ENCODE results near the gene DNM1. TPM values are rescaled to one million over a fixed set of nuclear protein-coding genes. Genes with fewer than 3 reads are reported as not detected.

The DNM1 gene
- total and polyA plus RNA-seq, 4 donors, result 1.2 to 23.7 (median 6.1) TPM

DNA sequence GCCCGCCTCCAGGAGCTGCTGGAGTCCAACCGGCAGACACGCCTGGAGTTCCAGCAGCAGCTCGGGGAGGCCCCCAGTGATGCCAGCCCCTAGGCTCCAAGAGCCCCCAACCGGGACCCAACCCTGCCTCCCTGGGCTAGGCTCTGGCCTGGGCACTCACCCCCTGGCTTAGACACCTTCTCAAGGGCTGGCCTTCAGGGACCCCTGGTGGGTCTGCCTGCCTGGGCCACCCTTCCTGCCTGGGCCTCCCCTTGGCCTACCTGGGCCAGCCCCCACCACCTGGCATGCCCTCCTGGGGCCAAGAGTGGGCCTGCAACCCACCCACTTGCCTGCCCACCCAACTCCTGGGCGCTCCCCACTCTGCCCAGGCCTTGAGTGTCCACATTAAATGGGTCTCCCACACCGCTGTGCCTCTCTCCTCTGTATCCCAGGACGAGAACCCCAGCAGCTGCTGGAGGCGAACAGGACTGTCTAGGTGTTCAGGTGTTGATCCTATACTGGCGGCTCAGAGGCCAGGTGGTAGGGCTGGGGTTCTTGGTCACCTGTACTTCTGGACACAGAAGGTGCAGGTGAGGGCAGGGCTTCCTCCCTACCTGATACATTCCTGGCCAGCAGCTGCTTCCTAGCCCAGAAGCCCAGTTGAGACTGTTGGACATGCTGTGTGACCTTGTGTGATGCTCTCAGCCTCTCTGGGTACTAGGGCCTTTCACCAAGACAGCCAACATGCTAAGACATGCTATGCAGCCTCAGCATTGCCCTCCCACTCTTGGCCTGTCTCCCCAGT lies 39.5 kb upstream of the DNM1 start:
- no peak overlapping the region for H3K27ac ChIP-seq (ENCODE audit: low read depth in 1 of 2, low read length in 1 of 2)
- peaks cover 9 to 49% (median 26%) of the 10 kb centered on the region in 4 donors for H3K36me3 ChIP-seq (ENCODE audit: control insufficient read depth in 4 of 4, insufficient read depth in 4 of 4, low read length in 4 of 4)
- no peak overlapping the region for H3K9ac ChIP-seq (ENCODE audit: insufficient read depth in 1 of 2, low read length in 2 of 2)
- TF ChIP-seq, protein P1, sequence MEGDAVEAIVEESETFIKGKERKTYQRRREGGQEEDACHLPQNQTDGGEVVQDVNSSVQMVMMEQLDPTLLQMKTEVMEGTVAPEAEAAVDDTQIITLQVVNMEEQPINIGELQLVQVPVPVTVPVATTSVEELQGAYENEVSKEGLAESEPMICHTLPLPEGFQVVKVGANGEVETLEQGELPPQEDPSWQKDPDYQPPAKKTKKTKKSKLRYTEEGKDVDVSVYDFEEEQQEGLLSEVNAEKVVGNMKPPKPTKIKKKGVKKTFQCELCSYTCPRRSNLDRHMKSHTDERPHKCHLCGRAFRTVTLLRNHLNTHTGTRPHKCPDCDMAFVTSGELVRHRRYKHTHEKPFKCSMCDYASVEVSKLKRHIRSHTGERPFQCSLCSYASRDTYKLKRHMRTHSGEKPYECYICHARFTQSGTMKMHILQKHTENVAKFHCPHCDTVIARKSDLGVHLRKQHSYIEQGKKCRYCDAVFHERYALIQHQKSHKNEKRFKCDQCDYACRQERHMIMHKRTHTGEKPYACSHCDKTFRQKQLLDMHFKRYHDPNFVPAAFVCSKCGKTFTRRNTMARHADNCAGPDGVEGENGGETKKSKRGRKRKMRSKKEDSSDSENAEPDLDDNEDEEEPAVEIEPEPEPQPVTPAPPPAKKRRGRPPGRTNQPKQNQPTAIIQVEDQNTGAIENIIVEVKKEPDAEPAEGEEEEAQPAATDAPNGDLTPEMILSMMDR (IDR thresholded peaks at IDR 0.05; ENCODE audit: control extremely low read depth, extremely low read depth), result no peak
- peaks cover 0 to 16% (median 3%) of the 10 kb centered on the region in 5 donors for H3K4me1 ChIP-seq (ENCODE audit: control insufficient read depth in 5 of 5, insufficient read depth in 5 of 5, low read length in 5 of 5)
- no peaks in the 10 kb centered on the region for H3K9me3 ChIP-seq (ENCODE audit: control insufficient read depth in 4 of 4, insufficient read depth in 3 of 4, low read length in 3 of 4)
- no peak overlapping the region for H3K4me3 ChIP-seq
- WGBS, 2 donors, result 97 to 98% methylated on average over 10 of the region's 10 CpGs
- ATAC-seq (ENCODE audit: insufficient read depth, low FRiP score) (no peak), DNase-seq (no peak)
- H3K27me3 ChIP-seq (ENCODE audit: control insufficient read depth in 3 of 3, insufficient read depth in 3 of 3, low read length in 2 of 3), result no peaks in the 10 kb centered on the region

DNA sequence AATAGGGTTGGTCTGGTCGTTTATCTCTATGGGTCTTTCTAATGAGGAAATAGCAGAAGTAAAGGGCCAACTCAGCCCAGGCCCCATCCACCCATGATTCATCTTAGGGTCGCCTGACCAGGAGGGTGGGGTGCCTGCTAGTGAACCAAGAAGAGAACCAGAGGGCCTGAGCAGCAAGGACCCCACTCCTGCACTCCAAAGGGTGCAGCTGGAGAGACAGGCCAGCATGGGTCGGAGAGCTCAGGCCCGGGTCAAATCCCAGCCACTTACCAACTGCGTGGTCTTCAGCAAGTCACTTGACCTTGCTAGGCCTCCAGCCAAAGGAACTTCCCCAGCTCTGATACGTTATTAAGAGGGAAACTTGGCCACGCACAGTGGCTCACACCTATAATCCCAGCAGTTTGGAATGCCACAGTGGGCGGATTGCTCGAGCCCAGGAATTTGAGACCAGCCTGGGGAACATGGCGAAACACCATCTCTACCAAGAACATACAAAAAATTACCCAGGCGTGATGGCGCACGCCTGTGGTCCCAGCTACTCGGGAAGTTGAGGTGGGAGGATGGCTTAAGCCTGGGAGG lies 38.8 kb upstream of the DNM1 start:
- no peak for DNase-seq
- Histone ChIP-seq H3K4me1 (ENCODE audit: control insufficient read depth in 5 of 5, insufficient read depth in 5 of 5, low read length in 5 of 5) (peaks cover 0 to 14% (median under 1%) of the 10 kb centered on the region in 5 donors), H3K27ac (ENCODE audit: low read depth in 1 of 2, low read length in 1 of 2) (no peak overlapping the region), H3K4me3 (no peak overlapping the region), H3K27me3 (ENCODE audit: control insufficient read depth in 3 of 3, insufficient read depth in 3 of 3, low read length in 2 of 3) (no peaks in the 10 kb centered on the region), H3K9ac (ENCODE audit: insufficient read depth in 1 of 2, low read length in 2 of 2) (no peak overlapping the region), H3K9me3 (ENCODE audit: control insufficient read depth in 4 of 4, insufficient read depth in 3 of 4, low read length in 3 of 4) (no peaks in the 10 kb centered on the region), H3K36me3 (ENCODE audit: control insufficient read depth in 4 of 4, insufficient read depth in 4 of 4, low read length in 4 of 4) (peaks cover 16 to 56% (median 32%) of the 10 kb centered on the region in 4 donors)
- whole genome bisulfite sequencing, 2 donors, result 79 to 81% methylated on average over 14 of the region's 14 CpGs
- TF ChIP-seq, protein P1 (IDR thresholded peaks at IDR 0.05; ENCODE audit: control extremely low read depth, extremely low read depth), result no peak
- no peak for ATAC-seq (ENCODE audit: insufficient read depth, low FRiP score)

DNA sequence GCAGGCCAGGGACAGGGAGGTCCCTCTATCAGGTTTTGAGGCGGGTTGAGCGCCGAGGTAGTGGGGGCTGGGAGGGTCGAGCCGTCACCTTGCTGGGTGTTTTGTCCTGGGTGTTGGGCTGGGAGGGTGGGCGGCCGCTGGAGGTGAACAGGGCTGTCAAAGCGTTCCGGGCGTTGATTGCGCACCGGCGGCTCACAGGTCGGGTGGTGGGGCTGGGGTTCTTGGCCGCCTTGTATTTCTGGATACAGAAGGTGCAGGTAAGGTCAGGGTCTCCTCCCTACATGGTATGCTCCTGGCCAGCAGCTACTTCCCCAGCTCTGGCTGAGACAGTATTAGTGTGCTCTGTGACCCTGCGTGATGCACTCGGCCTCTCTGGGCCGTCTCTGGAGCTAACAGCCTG lies 37.0 kb upstream of the DNM1 start:
- DNase-seq, result no peak

More for the DNA sequence above, 37.0 kb upstream of the DNM1 start:
- 96% methylated on average over 18 of the region's 18 CpGs for WGBS, 2 donors
- Histone ChIP-seq H3K27me3 (ENCODE audit: control insufficient read depth in 3 of 3, insufficient read depth in 3 of 3, low read length in 2 of 3) (no peaks in the 10 kb centered on the region), H3K9me3 (ENCODE audit: control insufficient read depth in 4 of 4, insufficient read depth in 3 of 4, low read length in 3 of 4) (no peaks in the 10 kb centered on the region), H3K36me3 (ENCODE audit: control insufficient read depth in 4 of 4, insufficient read depth in 4 of 4, low read length in 4 of 4) (peaks cover 22 to 65% (median 37%) of the 10 kb centered on the region in 4 donors), H3K4me3 (no peak overlapping the region), H3K9ac (ENCODE audit: insufficient read depth in 1 of 2, low read length in 2 of 2) (no peak overlapping the region), H3K4me1 (ENCODE audit: control insufficient read depth in 5 of 5, insufficient read depth in 5 of 5, low read length in 5 of 5) (peaks cover 0 to 2% (median 0%) of the 10 kb centered on the region in 5 donors), H3K27ac (ENCODE audit: low read depth in 1 of 2, low read length in 1 of 2) (no peak overlapping the region)
- ATAC-seq (ENCODE audit: insufficient read depth, low FRiP score), result no peak
- TF ChIP-seq, protein P1 (IDR thresholded peaks at IDR 0.05; ENCODE audit: control extremely low read depth, extremely low read depth), result no peak

Measured in lung (tissue), 12 donors.